Heart left ventricle (tissue), 13 donors: Measurements from ENCODE around the gene NUBP1.

Experiments used
- CTCF ChIP-seq, 12 donors: fragments of 200-600 bp; sonication (generic) in 4 of 12; IDR thresholded peaks; one replicate each; pipeline versions ENCODE4 v1.5.0 to v1.8.0; 2018 to 2022; ENCODE audit warnings: antibody characterized with exemption in 12 of 12, mild to moderate bottlenecking in 5 of 12
- POLR2A ChIP-seq, 2 donors: fragments of 450-650 bp; IDR thresholded peaks; one replicate each; pipeline ENCODE4 v1.6.1; 2017; ENCODE audit warnings: antibody characterized with exemption in 2 of 2, mild to moderate bottlenecking in 2 of 2, moderate library complexity in 2 of 2
- donor health status: ischemic (EF 13 %, LVEDD 7.1; RV severe dilation, severe dysfunction).
- donor health status: DM: no; HTN: yes; CAD: no.
- donor health status: DM: no; HTN: no; CAD: no.
- donor health status: ischemic (EF 25% LVEDD 6.9; RV normal size, moderate dysfunction).
- donor health status: ischemic (EF 25% LVEDD 5.7; RV mildly dilated, moderate dysfunction).
- donor health status: ischemic (EF 35%, LVEDD 5.7; RV mildly dilated, moderate dysfunction).
- donor health status: nonischemic (EF 11% LVEDD 7.7; RV severe dilation, severe dysfunction).
- donor health status: DM: yes; HTN: yes; CAD: no.
- donor health status: PGD.
- donor health status: ischemic (EF 29% LVEDD 5.4; RV normal size, mild dysfunction).
- donor health status: nonischemic (EF 23%, LVEDD 6.1; RV moderate dilation, normal function).

GRCh38 chr16:10763456-10763855 lies 19.8 kb downstream of the NUBP1 start:
- TF ChIP-seq CTCF (IDR thresholded peaks at IDR 0.05) (no peak), POLR2A (IDR thresholded peaks at IDR 0.05) (no peak)
